ENCODE measurements around the gene CNFN. TPM values are rescaled to one million over a fixed set of nuclear protein-coding genes. Genes with fewer than 3 reads are reported as not detected.

Gene CNFN
- total and polyA plus RNA-seq, 7 donors, result 6.1 to 21.0 (median 9.7) TPM; not detected in 4

DNA sequence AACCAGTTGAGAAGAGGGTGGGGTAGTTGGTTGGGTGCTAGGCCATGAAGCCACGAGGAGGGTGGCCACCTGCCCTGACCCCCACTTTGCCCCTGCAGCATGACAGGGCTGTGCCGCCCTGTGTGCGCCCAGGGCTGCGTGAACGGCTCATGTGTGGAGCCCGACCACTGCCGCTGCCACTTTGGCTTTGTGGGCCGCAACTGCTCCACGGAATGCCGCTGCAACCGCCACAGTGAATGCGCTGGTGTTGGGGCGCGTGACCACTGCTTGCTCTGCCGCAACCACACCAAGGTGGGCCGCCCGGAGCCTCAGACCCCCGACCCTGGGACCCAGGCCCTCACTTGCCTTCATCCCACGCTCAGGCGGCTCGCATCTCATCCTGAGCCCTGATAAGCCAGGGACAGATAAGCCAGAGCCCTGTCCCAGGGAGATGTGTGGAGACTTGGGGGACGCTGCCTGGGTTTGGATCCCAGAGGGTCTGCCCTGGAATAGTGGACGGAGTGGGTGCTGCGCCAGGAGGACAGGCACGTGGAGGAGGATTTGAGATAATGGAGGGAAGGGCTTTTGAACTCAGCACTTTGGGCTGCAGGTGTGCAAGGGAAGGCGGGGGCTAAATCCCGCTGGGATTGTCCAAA lies 20.5 kb downstream of the CNFN start:
- Histone ChIP-seq H3K4me3 (no peak overlapping the region), H3K9me3 (no peaks in the 10 kb centered on the region), H3K36me3 (peaks cover 0 to 28% (median 5%) of the 10 kb centered on the region in 4 donors), H3K27ac (no peak overlapping the region), H3K27me3 (no peaks in the 10 kb centered on the region), H3K4me1 (peaks cover 0 to 18% (median 5%) of the 10 kb centered on the region in 4 donors)
- intact Hi-C loops (cut with DNase I), result no loop called here
- TF ChIP-seq, protein P1, sequence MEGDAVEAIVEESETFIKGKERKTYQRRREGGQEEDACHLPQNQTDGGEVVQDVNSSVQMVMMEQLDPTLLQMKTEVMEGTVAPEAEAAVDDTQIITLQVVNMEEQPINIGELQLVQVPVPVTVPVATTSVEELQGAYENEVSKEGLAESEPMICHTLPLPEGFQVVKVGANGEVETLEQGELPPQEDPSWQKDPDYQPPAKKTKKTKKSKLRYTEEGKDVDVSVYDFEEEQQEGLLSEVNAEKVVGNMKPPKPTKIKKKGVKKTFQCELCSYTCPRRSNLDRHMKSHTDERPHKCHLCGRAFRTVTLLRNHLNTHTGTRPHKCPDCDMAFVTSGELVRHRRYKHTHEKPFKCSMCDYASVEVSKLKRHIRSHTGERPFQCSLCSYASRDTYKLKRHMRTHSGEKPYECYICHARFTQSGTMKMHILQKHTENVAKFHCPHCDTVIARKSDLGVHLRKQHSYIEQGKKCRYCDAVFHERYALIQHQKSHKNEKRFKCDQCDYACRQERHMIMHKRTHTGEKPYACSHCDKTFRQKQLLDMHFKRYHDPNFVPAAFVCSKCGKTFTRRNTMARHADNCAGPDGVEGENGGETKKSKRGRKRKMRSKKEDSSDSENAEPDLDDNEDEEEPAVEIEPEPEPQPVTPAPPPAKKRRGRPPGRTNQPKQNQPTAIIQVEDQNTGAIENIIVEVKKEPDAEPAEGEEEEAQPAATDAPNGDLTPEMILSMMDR (IDR thresholded peaks at IDR 0.05), result no peak
- 94 to 95% methylated on average over 27 of the region's 27 CpGs for WGBS, 2 donors
- no peak for DNase-seq

DNA sequence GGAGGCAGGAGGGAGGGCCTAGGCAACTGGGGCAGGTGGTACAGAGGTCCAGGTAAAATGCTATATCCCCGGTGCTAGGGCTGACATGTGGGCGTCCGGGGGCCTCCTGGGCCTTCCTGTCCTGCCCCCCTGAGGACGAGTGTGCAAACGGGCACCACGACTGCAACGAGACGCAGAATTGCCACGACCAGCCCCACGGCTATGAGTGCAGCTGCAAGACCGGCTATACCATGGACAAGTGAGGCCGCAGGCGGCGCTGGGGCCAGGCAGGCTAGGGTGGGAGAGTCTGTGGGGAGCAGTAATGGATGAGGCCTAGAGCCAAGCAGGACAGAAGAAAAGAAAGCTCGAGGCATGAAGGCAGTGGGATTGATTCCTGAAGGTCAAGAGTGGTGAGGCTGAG lies 21.3 kb downstream of the CNFN start:
- H3K27ac ChIP-seq, result no peak overlapping the region
- intact Hi-C loops (cut with DNase I), result no loop called here
- no peaks in the 10 kb centered on the region for H3K9me3 ChIP-seq
- TF ChIP-seq, protein P1 (IDR thresholded peaks at IDR 0.05), result no peak
- no peak for TF ChIP-seq EP300 (IDR thresholded peaks at IDR 0.05)
- no peak for TF ChIP-seq POLR2A (IDR thresholded peaks at IDR 0.05)
- no peak for TF ChIP-seq POLR2AphosphoS5 (IDR thresholded peaks at IDR 0.05)
- peaks cover 0 to 18% (median 5%) of the 10 kb centered on the region in 4 donors for H3K4me1 ChIP-seq
- H3K36me3 ChIP-seq, result peaks cover 0 to 30% (median 10%) of the 10 kb centered on the region in 4 donors
- no peak overlapping the region for H3K4me3 ChIP-seq
- H3K27me3 ChIP-seq, result no peaks in the 10 kb centered on the region
- 93% methylated on average over 15 of the region's 15 CpGs for WGBS, 2 donors
- no peak for DNase-seq

DNA sequence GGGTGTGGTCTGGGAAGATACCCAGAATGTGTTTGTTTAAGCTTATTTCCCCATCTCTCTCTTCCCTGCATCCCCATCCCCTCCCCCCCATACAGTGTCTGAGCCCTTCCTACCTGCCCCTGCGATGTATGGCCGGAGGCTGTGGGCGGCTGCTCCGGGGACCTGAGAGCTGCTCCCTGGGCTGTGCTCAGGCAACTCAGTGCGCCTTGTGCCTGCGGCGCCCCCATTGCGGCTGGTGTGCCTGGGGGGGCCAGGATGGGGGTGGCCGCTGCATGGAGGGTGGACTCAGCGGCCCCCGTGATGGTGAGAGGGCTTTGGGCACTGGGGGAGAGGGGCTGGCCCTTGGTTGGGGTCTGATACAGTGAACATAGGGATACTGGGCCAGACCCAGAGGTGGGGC lies 21.7 kb downstream of the CNFN start:
- TF ChIP-seq EP300 (IDR thresholded peaks at IDR 0.05), result no peak
- TF ChIP-seq POLR2A (IDR thresholded peaks at IDR 0.05), result no peak
- TF ChIP-seq, protein P1 (IDR thresholded peaks at IDR 0.05), result no peak
- no peak for TF ChIP-seq POLR2AphosphoS5 (IDR thresholded peaks at IDR 0.05)
- H3K4me3 ChIP-seq, result no peak overlapping the region
- DNase-seq, result no peak
- H3K36me3 ChIP-seq, result peaks cover 0 to 33% (median 14%) of the 10 kb centered on the region in 4 donors
- H3K4me1 ChIP-seq, result peaks cover 0 to 18% (median 5%) of the 10 kb centered on the region in 4 donors
- no peak overlapping the region for H3K27ac ChIP-seq
- H3K9me3 ChIP-seq, result no peaks in the 10 kb centered on the region
- H3K27me3 ChIP-seq, result no peaks in the 10 kb centered on the region
- intact Hi-C loops (cut with DNase I), result no loop called here
- WGBS, 2 donors, result 97% methylated on average over 11 of the region's 11 CpGs

DNA sequence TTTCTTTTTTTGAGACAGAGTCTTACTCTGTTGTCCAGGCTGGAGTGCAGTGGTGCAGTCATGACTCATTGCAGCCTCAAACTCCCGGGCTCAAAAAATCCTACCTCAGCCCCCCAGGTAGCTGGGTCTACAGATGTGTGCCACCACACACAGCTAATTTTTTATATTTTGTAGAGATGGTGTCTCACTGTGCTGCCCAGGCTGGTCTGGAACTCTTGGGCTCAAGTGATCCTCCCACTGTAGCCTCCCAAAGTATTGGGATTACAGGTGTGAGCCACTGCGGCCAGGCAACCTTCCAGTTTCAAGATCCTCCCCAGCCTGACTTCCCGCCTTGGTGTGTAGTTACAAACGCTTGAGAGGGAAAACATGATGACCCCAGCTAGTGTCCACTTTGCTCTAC lies 22.2 kb downstream of the CNFN start:
- whole genome bisulfite sequencing, 2 donors, result 93 to 94% methylated on average over 4 of the region's 4 CpGs
- H3K9me3 ChIP-seq, result no peaks in the 10 kb centered on the region
- peaks cover 0 to 33% (median 18%) of the 10 kb centered on the region in 4 donors for H3K36me3 ChIP-seq
- H3K4me1 ChIP-seq, result peaks cover 0 to 18% (median 5%) of the 10 kb centered on the region in 4 donors
- H3K27ac ChIP-seq, result no peak overlapping the region
- H3K4me3 ChIP-seq, result no peak overlapping the region
- no peak for TF ChIP-seq EP300 (IDR thresholded peaks at IDR 0.05)
- TF ChIP-seq POLR2AphosphoS5 (IDR thresholded peaks at IDR 0.05), result no peak
- TF ChIP-seq, protein P1 (IDR thresholded peaks at IDR 0.05), result no peak
- no peak for TF ChIP-seq POLR2A (IDR thresholded peaks at IDR 0.05)
- intact Hi-C loops (cut with DNase I), result no loop called here
- no peak for DNase-seq
- H3K27me3 ChIP-seq, result no peaks in the 10 kb centered on the region

DNA sequence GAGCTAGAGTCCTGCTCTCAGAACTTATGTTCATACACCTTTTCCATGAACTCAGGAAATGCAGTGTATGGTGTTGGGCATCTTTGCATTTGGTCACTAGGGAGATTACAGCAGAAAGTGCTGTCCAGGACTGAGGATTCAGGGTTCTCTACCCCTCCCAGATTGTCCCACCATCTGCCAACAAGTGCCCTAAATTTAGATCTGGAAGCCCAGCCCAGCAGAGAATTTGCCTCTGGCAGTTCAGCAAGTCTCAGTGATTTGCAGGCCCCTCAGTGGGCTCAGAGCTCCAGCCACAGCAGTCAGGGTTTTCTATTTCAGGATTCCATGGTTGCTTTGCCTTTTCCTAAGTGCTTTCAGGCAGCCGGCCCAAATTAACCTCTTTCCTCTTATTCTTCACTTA lies 23.4 kb downstream of the CNFN start:
- Histone ChIP-seq H3K4me1 (peaks cover 0 to 18% (median 5%) of the 10 kb centered on the region in 4 donors), H3K36me3 (peaks cover 0 to 33% (median 19%) of the 10 kb centered on the region in 4 donors), H3K9me3 (no peaks in the 10 kb centered on the region), H3K4me3 (no peak overlapping the region), H3K27ac (peak overlapping the region in 1 of 4 donors; percentile 8), H3K27me3 (no peaks in the 10 kb centered on the region)
- intact Hi-C loops (cut with DNase I), result no loop called here
- DNase-seq, result no peak
- WGBS, 2 donors, result 79 to 90% methylated on average over 1 of the region's 1 CpG
- TF ChIP-seq POLR2A (IDR thresholded peaks at IDR 0.05) (no peak), EP300 (IDR thresholded peaks at IDR 0.05) (no peak), POLR2AphosphoS5 (IDR thresholded peaks at IDR 0.05) (no peak)
- TF ChIP-seq, protein P1 (IDR thresholded peaks at IDR 0.05), result no peak
